ENCODE measurements around the gene TSHZ2. TPM values are rescaled to one million over a fixed set of nuclear protein-coding genes. Genes with fewer than 3 reads are reported as not detected.

Gene TSHZ2
- total RNA-seq, 1 experiment from 2014 or later = 0.20 TPM

GRCh38 chr20:53337390-53338101 lies 365.4 kb downstream of the TSHZ2 start (continued):
- TF ChIP-seq NFE2L1 (CRISPR knock-in tag; IDR thresholded peaks at IDR 0.05) (no peak), ZNF219 (CRISPR knock-in tag; IDR thresholded peaks at IDR 0.05; ENCODE audit: borderline replicate concordance) (no peak), TCF7 (CRISPR knock-in tag; IDR thresholded peaks at IDR 0.05; ENCODE audit: low read depth) (no peak), JUN (CRISPR knock-in tag; IDR thresholded peaks at IDR 0.05) (no peak)

DNA sequence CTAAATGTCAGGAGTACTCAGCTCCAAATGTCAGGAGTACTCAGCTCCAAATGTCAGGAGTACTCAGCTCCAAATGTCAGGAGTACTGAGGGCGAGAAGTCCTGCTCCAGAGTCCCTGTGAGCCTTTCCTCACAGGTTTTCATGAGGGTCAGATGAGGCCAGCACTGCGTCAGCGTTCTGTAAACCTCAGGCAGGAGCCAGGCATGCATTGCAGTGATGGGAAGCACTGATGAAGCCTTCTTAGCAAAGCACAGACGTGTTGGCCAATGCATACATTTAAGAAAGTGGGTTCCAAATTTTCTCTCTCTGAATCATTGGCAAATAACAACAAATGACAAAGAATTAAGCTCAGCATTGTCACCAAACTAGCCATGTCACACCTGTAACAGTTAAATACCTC lies 366.6 kb downstream of the TSHZ2 start:
- Mint-ChIP-seq H3K9me3 (no peaks in the 10 kb centered on the region), H3K27me3 (ENCODE audit: low read depth) (no peaks in the 10 kb centered on the region), H3K4me3 (no peak overlapping the region), H3K36me3 (no peaks in the 10 kb centered on the region), H3K27ac (no peak overlapping the region), H3K4me1 (peaks cover 3% of the 10 kb centered on the region; the same call in 1 of the 2 replicates)
- ATAC-seq (no peak), DNase-seq (ENCODE audit: low spot score) (no peak)
- CTCF ChIA-PET = no interaction called here
- POLR2A ChIA-PET = no interaction called here
- TF ChIP-seq PRDM15 (CRISPR knock-in tag; IDR thresholded peaks at IDR 0.05) (no peak), ZNF121 (CRISPR knock-in tag; IDR thresholded peaks at IDR 0.05) (no peak), NFE2L1 (CRISPR knock-in tag; IDR thresholded peaks at IDR 0.05) (no peak), TCF7 (CRISPR knock-in tag; IDR thresholded peaks at IDR 0.05; ENCODE audit: low read depth) (no peak), ZNF671 (CRISPR knock-in tag; IDR thresholded peaks at IDR 0.05) (no peak), TEAD4 (CRISPR knock-in tag; IDR thresholded peaks at IDR 0.05) (no peak), NR2C2 (CRISPR knock-in tag; IDR thresholded peaks at IDR 0.05) (no peak), RELA (CRISPR knock-in tag; IDR thresholded peaks at IDR 0.05; ENCODE audit: borderline replicate concordance) (no peak), ZNF425 (CRISPR knock-in tag; conservative IDR thresholded peaks at IDR 0.05) (no peak), ZBTB21 (CRISPR knock-in tag; IDR thresholded peaks at IDR 0.05; ENCODE audit: borderline replicate concordance) (no peak), ZNF219 (CRISPR knock-in tag; IDR thresholded peaks at IDR 0.05; ENCODE audit: borderline replicate concordance) (no peak), ZNF232 (CRISPR knock-in tag; IDR thresholded peaks at IDR 0.05) (no peak), ZBTB43 (CRISPR knock-in tag; IDR thresholded peaks at IDR 0.05) (no peak), ATF3 (CRISPR knock-in tag; conservative IDR thresholded peaks at IDR 0.05) (no peak), SMAD4 (CRISPR knock-in tag; IDR thresholded peaks at IDR 0.05) (no peak), ERG (CRISPR knock-in tag; IDR thresholded peaks at IDR 0.05) (no peak), SP1 (CRISPR knock-in tag; conservative IDR thresholded peaks at IDR 0.05) (no peak)
- TF ChIP-seq, protein P1, sequence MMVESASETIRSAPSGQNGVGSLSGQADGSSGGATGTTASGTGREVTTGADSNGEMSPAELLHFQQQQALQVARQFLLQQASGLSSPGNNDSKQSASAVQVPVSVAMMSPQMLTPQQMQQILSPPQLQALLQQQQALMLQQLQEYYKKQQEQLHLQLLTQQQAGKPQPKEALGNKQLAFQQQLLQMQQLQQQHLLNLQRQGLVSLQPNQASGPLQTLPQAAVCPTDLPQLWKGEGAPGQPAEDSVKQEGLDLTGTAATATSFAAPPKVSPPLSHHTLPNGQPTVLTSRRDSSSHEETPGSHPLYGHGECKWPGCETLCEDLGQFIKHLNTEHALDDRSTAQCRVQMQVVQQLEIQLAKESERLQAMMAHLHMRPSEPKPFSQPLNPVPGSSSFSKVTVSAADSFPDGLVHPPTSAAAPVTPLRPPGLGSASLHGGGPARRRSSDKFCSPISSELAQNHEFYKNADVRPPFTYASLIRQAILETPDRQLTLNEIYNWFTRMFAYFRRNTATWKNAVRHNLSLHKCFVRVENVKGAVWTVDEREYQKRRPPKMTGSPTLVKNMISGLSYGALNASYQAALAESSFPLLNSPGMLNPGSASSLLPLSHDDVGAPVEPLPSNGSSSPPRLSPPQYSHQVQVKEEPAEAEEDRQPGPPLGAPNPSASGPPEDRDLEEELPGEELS (CRISPR knock-in tag; IDR thresholded peaks at IDR 0.05) = no peak
- TF ChIP-seq, protein P2, sequence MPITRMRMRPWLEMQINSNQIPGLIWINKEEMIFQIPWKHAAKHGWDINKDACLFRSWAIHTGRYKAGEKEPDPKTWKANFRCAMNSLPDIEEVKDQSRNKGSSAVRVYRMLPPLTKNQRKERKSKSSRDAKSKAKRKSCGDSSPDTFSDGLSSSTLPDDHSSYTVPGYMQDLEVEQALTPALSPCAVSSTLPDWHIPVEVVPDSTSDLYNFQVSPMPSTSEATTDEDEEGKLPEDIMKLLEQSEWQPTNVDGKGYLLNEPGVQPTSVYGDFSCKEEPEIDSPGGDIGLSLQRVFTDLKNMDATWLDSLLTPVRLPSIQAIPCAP (CRISPR knock-in tag; IDR thresholded peaks at IDR 0.05) = no peak

All from WTC11 (cell line).